K562 (cell line): ENCODE data around the gene MVP. TPM values are rescaled to one million over a fixed set of nuclear protein-coding genes. Genes with fewer than 3 reads are reported as not detected.

ENCODE experiments used
- TEAD1 ChIP-seq, 2 experiments: fragments of 450-650 bp in 1 of 2; sonication (generic) in 1 of 2; formaldehyde crosslinking; IDR thresholded peaks; 2 replicates each; pipeline versions ENCODE4 v1.4.0 to v1.8.0; 2020 to 2022; ENCODE audit warnings: mild to moderate bottlenecking in 2 of 2, missing genetic modification reagents in 1 of 2
- polyA plus RNA-seq, 8 experiments: library from polyadenylated mRNA; depleted of rRNA in 4 of 8; stranded (reverse) in 5 of 8; unstranded in 3 of 8; fragments of >200 nt; fragmentation: Nextera tagmentation in 2 of 8; fragmentation: Illumina TruSeq in 1 of 8; extraction: Ambion mirVana in 2 of 8; extraction: Trizol in 1 of 8; gene quantifications; 2 replicates each; pipeline versions ENCODE4 v1.2.1 to v1.2.3, GENCODE V29; 2011 to 2014; ENCODE audit warnings: inconsistent platforms in 1 of 8, missing spikeins in 1 of 8
- total RNA-seq, 7 experiments: library from RNA; depleted of rRNA in 6 of 7; stranded (reverse); fragments of >200 nt in 6 of 7; fragmentation: Illumina TruSeq in 2 of 7; extraction: Trizol in 2 of 7; gene quantifications; 2 replicates each; pipeline versions ENCODE4 v1.2.1 to v1.2.3, GENCODE V29; 2011 to 2021; ENCODE audit warnings: low replicate concordance in 1 of 7
- TF ChIP-seq, protein P1 (sequence below), 2 experiments: fragments of 450-650 bp; IDR thresholded peaks; 2 replicates each; pipeline ENCODE4 v1.6.1; 2016; ENCODE audit warnings: mild to moderate bottlenecking in 2 of 2, borderline replicate concordance in 1 of 2, low read depth in 1 of 2, moderate library complexity in 1 of 2
- TF ChIP-seq, protein P2 (sequence below): fragments of 450-650 bp; IDR thresholded peaks from 2 replicates; pipeline ENCODE4 v1.6.1; 2016; ENCODE audit warnings: low read depth
- TF ChIP-seq, protein P3 (sequence below): fragments of 450-650 bp; IDR thresholded peaks from 2 replicates; pipeline ENCODE4 v1.6.1; 2016

MVP gene
- total and polyA plus RNA-seq, 9 of the 15 experiments (the other 6 are each of a cell fraction or from before 2014, with no cell fraction given): 0.39 to 1.9 (median 0.76) TPM; not detected in 2

DNA sequence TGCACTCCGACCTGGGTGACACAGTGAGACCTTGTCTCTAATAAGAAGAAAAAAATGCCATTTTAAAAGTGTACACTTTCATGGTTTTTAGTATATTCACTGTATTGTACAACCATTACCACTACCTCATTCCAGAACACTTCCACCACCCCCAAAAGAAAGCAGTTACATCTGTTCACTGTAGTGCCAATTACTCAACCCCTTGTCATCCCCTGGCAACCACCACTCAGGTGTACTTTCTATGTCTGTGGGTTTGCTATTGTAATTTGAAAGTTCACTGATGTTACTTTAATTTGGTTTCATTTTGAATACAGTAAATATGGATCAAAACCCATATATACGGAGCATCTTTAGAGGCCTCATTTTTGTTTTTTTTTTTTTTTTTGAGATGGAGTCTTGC, 36.1 kb upstream of the MVP start (continued):
- TF ChIP-seq, protein P1, sequence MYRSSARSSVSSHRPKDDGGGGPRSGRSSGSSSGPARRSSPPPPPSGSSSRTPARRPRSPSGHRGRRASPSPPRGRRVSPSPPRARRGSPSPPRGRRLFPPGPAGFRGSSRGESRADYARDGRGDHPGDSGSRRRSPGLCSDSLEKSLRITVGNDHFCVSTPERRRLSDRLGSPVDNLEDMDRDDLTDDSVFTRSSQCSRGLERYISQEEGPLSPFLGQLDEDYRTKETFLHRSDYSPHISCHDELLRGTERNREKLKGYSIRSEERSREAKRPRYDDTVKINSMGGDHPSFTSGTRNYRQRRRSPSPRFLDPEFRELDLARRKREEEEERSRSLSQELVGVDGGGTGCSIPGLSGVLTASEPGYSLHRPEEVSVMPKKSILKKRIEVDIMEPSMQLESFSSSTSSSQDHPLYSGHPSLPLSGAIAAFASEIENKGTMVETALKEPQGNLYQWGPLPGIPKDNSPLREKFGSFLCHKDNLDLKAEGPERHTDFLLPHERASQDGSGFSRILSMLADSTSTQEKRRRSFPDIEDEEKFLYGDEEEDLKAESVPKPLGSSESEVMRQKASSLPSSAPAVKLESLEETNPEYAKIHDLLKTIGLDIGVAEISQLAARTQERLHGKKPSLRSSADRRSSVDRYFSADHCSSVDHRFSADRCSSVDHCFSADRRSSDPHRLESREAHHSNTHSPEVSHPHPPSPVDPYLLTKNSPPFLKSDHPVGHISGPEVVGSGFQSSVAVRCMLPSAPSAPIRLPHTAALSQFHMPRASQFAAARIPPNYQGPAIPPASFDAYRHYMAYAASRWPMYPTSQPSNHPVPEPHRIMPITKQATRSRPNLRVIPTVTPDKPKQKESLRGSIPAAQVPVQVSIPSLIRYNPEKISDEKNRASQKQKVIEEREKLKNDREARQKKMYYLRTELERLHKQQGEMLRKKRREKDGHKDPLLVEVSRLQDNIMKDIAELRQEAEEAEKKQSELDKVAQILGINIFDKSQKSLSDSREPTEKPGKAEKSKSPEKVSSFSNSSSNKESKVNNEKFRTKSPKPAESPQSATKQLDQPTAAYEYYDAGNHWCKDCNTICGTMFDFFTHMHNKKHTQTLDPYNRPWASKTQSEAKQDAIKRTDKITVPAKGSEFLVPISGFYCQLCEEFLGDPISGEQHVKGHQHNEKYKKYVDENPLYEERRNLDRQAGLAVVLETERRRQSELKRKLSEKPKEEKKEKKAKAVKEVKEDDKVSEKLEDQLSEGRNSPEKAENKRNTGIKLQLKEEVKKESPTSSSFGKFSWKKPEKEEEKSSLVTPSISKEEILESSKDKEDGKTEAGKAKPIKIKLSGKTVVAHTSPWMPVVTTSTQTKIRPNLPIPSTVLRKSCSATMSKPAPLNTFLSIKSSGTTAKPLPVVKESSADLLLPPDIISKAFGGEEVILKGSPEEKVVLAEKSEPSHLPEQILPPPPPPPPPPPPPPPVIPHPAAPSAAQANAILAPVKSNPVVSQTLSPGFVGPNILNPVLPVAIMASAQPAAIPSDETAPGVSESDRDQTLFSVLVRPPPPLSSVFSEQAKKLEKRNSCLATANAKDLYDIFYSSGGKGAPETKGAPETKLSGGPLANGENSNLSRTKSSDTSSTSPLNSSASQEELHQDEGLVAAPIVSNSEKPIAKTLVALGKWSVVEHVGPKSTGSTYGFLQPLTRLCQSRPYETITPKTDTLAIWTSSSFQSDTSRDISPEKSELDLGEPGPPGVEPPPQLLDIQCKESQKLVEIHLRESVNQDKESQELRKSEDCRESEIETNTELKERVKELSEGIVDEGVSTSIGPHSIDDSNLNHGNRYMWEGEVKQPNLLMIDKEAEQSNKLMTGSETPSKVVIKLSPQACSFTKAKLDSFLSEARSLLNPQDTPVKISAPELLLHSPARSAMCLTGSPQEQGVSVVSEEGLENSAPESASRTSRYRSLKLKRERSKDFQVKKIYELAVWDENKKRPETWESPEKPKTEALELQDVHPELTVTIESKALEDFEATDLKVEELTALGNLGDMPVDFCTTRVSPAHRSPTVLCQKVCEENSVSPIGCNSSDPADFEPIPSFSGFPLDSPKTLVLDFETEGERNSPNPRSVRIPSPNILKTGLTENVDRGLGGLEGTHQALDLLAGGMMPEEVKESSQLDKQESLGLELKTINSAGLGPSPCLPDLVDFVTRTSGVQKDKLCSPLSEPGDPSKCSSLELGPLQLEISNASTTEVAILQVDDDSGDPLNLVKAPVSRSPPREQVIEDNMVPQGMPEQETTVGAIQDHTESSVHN (IDR thresholded peaks at IDR 0.05; ENCODE audit: borderline replicate concordance in 1 of 2, low read depth in 1 of 2): no peak
- no peak for TF ChIP-seq TEAD1 (CRISPR knock-in tag; IDR thresholded peaks at IDR 0.05)
- TF ChIP-seq, protein P2, sequence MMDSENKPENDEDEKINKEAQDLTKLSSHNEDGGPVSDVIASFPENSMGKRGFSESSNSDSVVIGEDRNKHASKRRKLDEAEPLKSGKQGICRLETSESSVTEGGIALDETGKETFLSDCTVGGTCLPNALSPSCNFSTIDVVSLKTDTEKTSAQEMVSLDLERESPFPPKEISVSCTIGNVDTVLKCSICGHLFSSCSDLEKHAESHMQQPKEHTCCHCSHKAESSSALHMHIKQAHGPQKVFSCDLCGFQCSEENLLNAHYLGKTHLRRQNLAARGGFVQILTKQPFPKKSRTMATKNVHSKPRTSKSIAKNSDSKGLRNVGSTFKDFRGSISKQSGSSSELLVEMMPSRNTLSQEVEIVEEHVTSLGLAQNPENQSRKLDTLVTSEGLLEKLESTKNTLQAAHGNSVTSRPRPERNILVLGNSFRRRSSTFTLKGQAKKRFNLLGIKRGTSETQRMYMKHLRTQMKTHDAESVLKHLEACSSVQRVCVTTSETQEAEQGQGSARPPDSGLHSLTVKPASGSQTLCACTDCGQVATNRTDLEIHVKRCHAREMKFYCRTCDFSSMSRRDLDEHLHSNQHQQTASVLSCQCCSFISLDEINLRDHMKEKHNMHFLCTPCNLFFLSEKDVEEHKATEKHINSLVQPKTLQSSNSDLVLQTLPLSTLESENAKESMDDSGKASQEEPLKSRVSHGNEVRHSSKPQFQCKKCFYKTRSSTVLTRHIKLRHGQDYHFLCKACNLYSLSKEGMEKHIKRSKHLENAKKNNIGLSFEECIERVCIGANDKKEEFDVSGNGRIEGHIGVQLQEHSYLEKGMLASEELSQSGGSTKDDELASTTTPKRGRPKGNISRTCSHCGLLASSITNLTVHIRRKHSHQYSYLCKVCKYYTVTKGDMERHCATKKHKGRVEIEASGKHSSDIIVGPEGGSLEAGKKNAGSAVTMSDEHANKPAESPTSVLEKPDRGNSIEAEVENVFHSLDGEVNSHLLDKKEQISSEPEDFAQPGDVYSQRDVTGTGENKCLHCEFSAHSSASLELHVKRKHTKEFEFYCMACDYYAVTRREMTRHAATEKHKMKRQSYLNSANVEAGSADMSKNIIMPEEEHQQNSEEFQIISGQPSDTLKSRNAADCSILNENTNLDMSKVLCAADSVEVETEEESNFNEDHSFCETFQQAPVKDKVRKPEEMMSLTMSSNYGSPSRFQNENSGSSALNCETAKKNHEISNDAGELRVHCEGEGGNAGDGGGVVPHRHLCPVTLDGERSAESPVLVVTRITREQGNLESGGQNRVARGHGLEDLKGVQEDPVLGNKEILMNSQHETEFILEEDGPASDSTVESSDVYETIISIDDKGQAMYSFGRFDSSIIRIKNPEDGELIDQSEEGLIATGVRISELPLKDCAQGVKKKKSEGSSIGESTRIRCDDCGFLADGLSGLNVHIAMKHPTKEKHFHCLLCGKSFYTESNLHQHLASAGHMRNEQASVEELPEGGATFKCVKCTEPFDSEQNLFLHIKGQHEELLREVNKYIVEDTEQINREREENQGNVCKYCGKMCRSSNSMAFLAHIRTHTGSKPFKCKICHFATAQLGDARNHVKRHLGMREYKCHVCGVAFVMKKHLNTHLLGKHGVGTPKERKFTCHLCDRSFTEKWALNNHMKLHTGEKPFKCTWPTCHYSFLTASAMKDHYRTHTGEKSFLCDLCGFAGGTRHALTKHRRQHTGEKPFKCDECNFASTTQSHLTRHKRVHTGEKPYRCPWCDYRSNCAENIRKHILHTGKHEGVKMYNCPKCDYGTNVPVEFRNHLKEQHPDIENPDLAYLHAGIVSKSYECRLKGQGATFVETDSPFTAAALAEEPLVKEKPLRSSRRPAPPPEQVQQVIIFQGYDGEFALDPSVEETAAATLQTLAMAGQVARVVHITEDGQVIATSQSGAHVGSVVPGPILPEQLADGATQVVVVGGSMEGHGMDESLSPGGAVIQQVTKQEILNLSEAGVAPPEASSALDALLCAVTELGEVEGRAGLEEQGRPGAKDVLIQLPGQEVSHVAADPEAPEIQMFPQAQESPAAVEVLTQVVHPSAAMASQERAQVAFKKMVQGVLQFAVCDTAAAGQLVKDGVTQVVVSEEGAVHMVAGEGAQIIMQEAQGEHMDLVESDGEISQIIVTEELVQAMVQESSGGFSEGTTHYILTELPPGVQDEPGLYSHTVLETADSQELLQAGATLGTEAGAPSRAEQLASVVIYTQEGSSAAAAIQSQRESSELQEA: no peak
- TF ChIP-seq, protein P3, sequence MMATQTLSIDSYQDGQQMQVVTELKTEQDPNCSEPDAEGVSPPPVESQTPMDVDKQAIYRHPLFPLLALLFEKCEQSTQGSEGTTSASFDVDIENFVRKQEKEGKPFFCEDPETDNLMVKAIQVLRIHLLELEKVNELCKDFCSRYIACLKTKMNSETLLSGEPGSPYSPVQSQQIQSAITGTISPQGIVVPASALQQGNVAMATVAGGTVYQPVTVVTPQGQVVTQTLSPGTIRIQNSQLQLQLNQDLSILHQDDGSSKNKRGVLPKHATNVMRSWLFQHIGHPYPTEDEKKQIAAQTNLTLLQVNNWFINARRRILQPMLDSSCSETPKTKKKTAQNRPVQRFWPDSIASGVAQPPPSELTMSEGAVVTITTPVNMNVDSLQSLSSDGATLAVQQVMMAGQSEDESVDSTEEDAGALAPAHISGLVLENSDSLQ: no peak
